HCT116 (cell line): ENCODE measurements around the gene SMIM26. TPM values are rescaled to one million over a fixed set of nuclear protein-coding genes. Genes with fewer than 3 reads are reported as not detected.

ENCODE experiments used
- ATAC-seq: fragments of 200-7000 bp; cut with Tn5 transposase; 2 replicates; pipeline ENCODE4 v1.9.1; 2020; ENCODE audit warnings: mild to moderate bottlenecking, moderate library complexity
- BruUV-seq: library from RNA; stranded (reverse); fragments of 400-500 nt; replicated peaks from 2 replicates; lab custom pipeline; 2021; lab: Mats Ljungman, UMichigan
- CTCF ChIA-PET: fragments of 300-600 bp; sonication (Branson Sonifier 250); formaldehyde crosslinking; loops from one replicate; lab custom pipeline; 2021; ENCODE audit warnings: antibody characterized with exemption; lab: Charles Lee
- POLR2A ChIA-PET: fragments of 300-600, 350-600 bp; sonication (Branson Sonifier 250); formaldehyde crosslinking; loops from one replicate; lab custom pipeline; 2021; ENCODE audit warnings: antibody characterized with exemption; lab: Charles Lee
- RAD21 ChIA-PET, 2 experiments: fragments of 300-600 bp; sonication (Branson Sonifier 250); formaldehyde crosslinking; loops; one replicate each; lab custom pipeline; 2023; ENCODE audit warnings: low total read pairs in 2 of 2; ENCODE audit not compliant: uncharacterized antibody in 2 of 2, unreplicated experiment in 2 of 2, low non-redundant PET in 1 of 2; lab: Charles Lee
- DNase-seq: peaks from one replicate; pipeline ENCODE4 v3.0.0-alpha.2; 2010; ENCODE audit warnings: low read depth, low spot score
- H2AFZ ChIP-seq: fragments of 200-600 bp; shearing (Covaris generic), sonication (generic); 2 replicates; pipeline ENCODE4 v1.6.1; 2017; ENCODE audit warnings: low read depth, mixed run types, mixed read lengths, antibody characterized with exemption, low read length; ENCODE audit not compliant: poor library complexity, severe bottlenecking
- H3K27ac ChIP-seq: 2 replicates; pipeline ENCODE4 v1.5.1; 2012; ENCODE audit warnings: low read depth, low read length
- H3K27me3 ChIP-seq: fragments of 200-600 bp; sonication (generic); 2 replicates; pipeline ENCODE4 v1.6.1; 2016; ENCODE audit warnings: mixed run types, low read length, mixed read lengths; ENCODE audit not compliant: insufficient read depth
- H3K36me3 ChIP-seq, 2 experiments: fragments of 200-500 bp in 1 of 2; fragments of 200-600 bp in 1 of 2; sonication (Bioruptor generic) in 1 of 2; sonication (generic) in 1 of 2; 2 replicates each; pipeline versions ENCODE4 v1.5.1 to v1.6.1; 2014 to 2016; ENCODE audit warnings: low read length in 2 of 2, inconsistent platforms in 1 of 2, mixed read lengths in 1 of 2, mixed run types in 1 of 2; ENCODE audit not compliant: insufficient read depth in 2 of 2, control insufficient read depth in 1 of 2
- H3K4me1 ChIP-seq, 2 experiments: fragments of 200-600 bp in 1 of 2; sonication (generic) in 1 of 2; 2 replicates each; pipeline versions ENCODE4 v1.5.1 to v1.6.1; 2012 to 2017; ENCODE audit warnings: low read length in 2 of 2, inconsistent platforms in 1 of 2, mild to moderate bottlenecking in 1 of 2, mixed read lengths in 1 of 2, mixed run types in 1 of 2, moderate library complexity in 1 of 2; ENCODE audit not compliant: insufficient read depth in 2 of 2, control insufficient read depth in 1 of 2
- H3K4me2 ChIP-seq: fragments of 200-600 bp; sonication (generic); 2 replicates; pipeline ENCODE4 v1.6.1; 2017; ENCODE audit warnings: mixed run types, low read length, mixed read lengths
- H3K4me3 ChIP-seq, 2 experiments: fragments of 200-600 bp in 1 of 2; sonication (generic) in 1 of 2; replicated peaks in 1 of 2; 2 replicates each; pipeline ENCODE4 v1.5.1; 2011 to 2016; ENCODE audit warnings: low read length in 2 of 2, control low read depth in 1 of 2, low read depth in 1 of 2, mild to moderate bottlenecking in 1 of 2, mixed read lengths in 1 of 2, mixed run types in 1 of 2
- H3K79me2 ChIP-seq: fragments of 200-600 bp; sonication (generic); 2 replicates; pipeline ENCODE4 v1.6.1; 2017; ENCODE audit warnings: mild to moderate bottlenecking, mixed run types, low read length, moderate library complexity, mixed read lengths; ENCODE audit not compliant: insufficient read depth
- H3K9ac ChIP-seq: fragments of 200-600 bp; sonication (generic); 2 replicates; pipeline ENCODE4 v1.6.1; 2016; ENCODE audit warnings: low read length, mixed read lengths
- H3K9me2 ChIP-seq: fragments of 200-600 bp; sonication (generic), shearing (Covaris generic); 2 replicates; pipeline ENCODE4 v1.6.1; 2017; ENCODE audit warnings: mixed run types, mild to moderate bottlenecking, moderate library complexity; ENCODE audit not compliant: insufficient read depth
- H3K9me3 ChIP-seq, 2 experiments: fragments of 200-500 bp in 1 of 2; fragments of 200-600 bp in 1 of 2; sonication (Bioruptor generic) in 1 of 2; sonication (generic) in 1 of 2; 2 replicates each; pipeline ENCODE4 v1.6.1; 2014 to 2017; ENCODE audit warnings: low read length in 2 of 2, mixed read lengths in 2 of 2, inconsistent platforms in 1 of 2, low read depth in 1 of 2, mild to moderate bottlenecking in 1 of 2, mixed run types in 1 of 2, moderate library complexity in 1 of 2; ENCODE audit not compliant: control insufficient read depth in 1 of 2, insufficient read depth in 1 of 2
- H4K20me1 ChIP-seq: fragments of 200-600 bp; sonication (generic), shearing (Covaris generic); 2 replicates; pipeline ENCODE4 v1.6.1; 2017; ENCODE audit warnings: mixed run types, mild to moderate bottlenecking, moderate library complexity; ENCODE audit not compliant: insufficient read depth
- EGR1 ChIP-seq: IDR thresholded peaks from 2 replicates; pipeline ENCODE4 v1.6.1; 2012; ENCODE audit warnings: low read depth
- EZH2phosphoT487 ChIP-seq: fragments of 200-600 bp; IDR thresholded peaks from 2 replicates; pipeline ENCODE4 v1.6.1; 2018; ENCODE audit warnings: antibody characterized with exemption, borderline replicate concordance
- JUND ChIP-seq: IDR thresholded peaks from 2 replicates; pipeline ENCODE4 v1.6.1; 2012
- POLR2AphosphoS5 ChIP-seq: IDR thresholded peaks from 2 replicates; pipeline ENCODE4 v1.6.1; 2011; ENCODE audit warnings: mild to moderate bottlenecking, low read depth, low read length, moderate library complexity
- SP1 ChIP-seq: IDR thresholded peaks from 2 replicates; pipeline ENCODE4 v1.6.1; 2012; ENCODE audit warnings: low read depth
- TCF7L2 ChIP-seq: IDR thresholded peaks from 2 replicates; pipeline ENCODE4 v1.7.0; 2011; ENCODE audit warnings: borderline replicate concordance, inconsistent platforms; ENCODE audit not compliant: insufficient read depth, insufficient read length; ENCODE audit errors: extremely low read depth
- ZNF274 ChIP-seq: fragments of 200-500 bp; sonication (Bioruptor generic); IDR thresholded peaks from 2 replicates; pipeline ENCODE4 v1.6.1; 2014; ENCODE audit warnings: mild to moderate bottlenecking, low read depth, low read length, inconsistent platforms
- intact Hi-C: fragments of 100-400 bp; cut with micrococcal nuclease; formaldehyde crosslinking; loops from 2 replicates; pipeline ENCODE4 v1.10.0; 2022
- total RNA-seq: library from RNA; stranded (reverse); gene quantifications from one replicate; pipeline ENCODE4 v1.2.1, GENCODE V29; 2021; ENCODE audit not compliant: unreplicated experiment
- TF ChIP-seq, protein P1 (sequence below): IDR thresholded peaks from 2 replicates; pipeline ENCODE4 v1.6.1; 2012
- TF ChIP-seq, protein P2 (sequence below), 3 experiments: fragments of 200-600 bp in 1 of 3; sonication (generic) in 1 of 3; IDR thresholded peaks in 2 of 3; conservative IDR thresholded peaks in 1 of 3; 2 replicates each; pipeline ENCODE4 v1.5.1; 2012 to 2017; ENCODE audit warnings: low read depth in 2 of 3, low read length in 2 of 3, antibody characterized with exemption in 1 of 3, borderline replicate concordance in 1 of 3, control low read depth in 1 of 3, mild to moderate bottlenecking in 1 of 3, mixed read lengths in 1 of 3, mixed run types in 1 of 3, moderate library complexity in 1 of 3; ENCODE audit not compliant: insufficient read depth in 1 of 3

SMIM26 gene
- total RNA-seq, 1 experiment from 2014 or later: 80.1 TPM

GRCh38 chr20:18537651-18538050 lies 29.6 kb upstream of the SMIM26 start:
- Histone ChIP-seq H3K4me3 (no peak overlapping the region), H3K9me3 (no peaks in the 10 kb centered on the region), H3K27me3 (no peaks in the 10 kb centered on the region), H3K9ac (no peak overlapping the region), H2AFZ (no peak overlapping the region), H3K79me2 (no peaks in the 10 kb centered on the region), H3K4me2 (no peak overlapping the region), H3K27ac (no peak overlapping the region), H4K20me1 (no peaks in the 10 kb centered on the region), H3K9me2 (no peaks in the 10 kb centered on the region), H3K4me1 (no peaks in the 10 kb centered on the region), H3K36me3 (peaks cover 23 to 44% of the 10 kb centered on the region in 2 experiments)
- ATAC-seq (no peak), DNase-seq (no peak)
- POLR2A ChIA-PET: no interaction called here
- TF ChIP-seq EGR1: no peak
- intact Hi-C loops: no loop called here
- no TSS peak for BruUV-seq
- CTCF ChIA-PET: no interaction called here
- RAD21 ChIA-PET: no interaction called here

GRCh38 chr20:18541741-18542140 lies 25.5 kb upstream of the SMIM26 start:
- ATAC-seq (no peak), DNase-seq (no peak)
- H3K36me3 ChIP-seq: peaks cover 14 to 36% of the 10 kb centered on the region in 2 experiments
- H3K9me3 ChIP-seq: no peaks in the 10 kb centered on the region
- no peaks in the 10 kb centered on the region for H3K9me2 ChIP-seq
- no TSS peak for BruUV-seq
- ChIA-PET RAD21 (no interaction called here), CTCF (no interaction called here)
- H3K4me1 ChIP-seq: peaks cover 0 to 14% of the 10 kb centered on the region in 2 experiments; a peak in 2 of 4 replicates
- no peaks in the 10 kb centered on the region for H3K79me2 ChIP-seq
- H3K4me2 ChIP-seq: no peak overlapping the region
- intact Hi-C loops: no loop called here
- TF ChIP-seq SP1 (no peak), ZNF274 (no peak), EZH2phosphoT487 (no peak), JUND (no peak), TCF7L2 (no peak), POLR2AphosphoS5 (no peak)
- TF ChIP-seq, protein P1, sequence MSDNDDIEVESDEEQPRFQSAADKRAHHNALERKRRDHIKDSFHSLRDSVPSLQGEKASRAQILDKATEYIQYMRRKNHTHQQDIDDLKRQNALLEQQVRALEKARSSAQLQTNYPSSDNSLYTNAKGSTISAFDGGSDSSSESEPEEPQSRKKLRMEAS: no peak
- TF ChIP-seq, protein P2, sequence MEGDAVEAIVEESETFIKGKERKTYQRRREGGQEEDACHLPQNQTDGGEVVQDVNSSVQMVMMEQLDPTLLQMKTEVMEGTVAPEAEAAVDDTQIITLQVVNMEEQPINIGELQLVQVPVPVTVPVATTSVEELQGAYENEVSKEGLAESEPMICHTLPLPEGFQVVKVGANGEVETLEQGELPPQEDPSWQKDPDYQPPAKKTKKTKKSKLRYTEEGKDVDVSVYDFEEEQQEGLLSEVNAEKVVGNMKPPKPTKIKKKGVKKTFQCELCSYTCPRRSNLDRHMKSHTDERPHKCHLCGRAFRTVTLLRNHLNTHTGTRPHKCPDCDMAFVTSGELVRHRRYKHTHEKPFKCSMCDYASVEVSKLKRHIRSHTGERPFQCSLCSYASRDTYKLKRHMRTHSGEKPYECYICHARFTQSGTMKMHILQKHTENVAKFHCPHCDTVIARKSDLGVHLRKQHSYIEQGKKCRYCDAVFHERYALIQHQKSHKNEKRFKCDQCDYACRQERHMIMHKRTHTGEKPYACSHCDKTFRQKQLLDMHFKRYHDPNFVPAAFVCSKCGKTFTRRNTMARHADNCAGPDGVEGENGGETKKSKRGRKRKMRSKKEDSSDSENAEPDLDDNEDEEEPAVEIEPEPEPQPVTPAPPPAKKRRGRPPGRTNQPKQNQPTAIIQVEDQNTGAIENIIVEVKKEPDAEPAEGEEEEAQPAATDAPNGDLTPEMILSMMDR (IDR thresholded peaks at IDR 0.05 in 2 of 3, conservative IDR thresholded peaks at IDR 0.05 in 1 of 3; ENCODE audit: borderline replicate concordance in 1 of 3, insufficient read depth in 1 of 3, low read depth in 2 of 3, low read length in 2 of 3): no peak
- TF ChIP-seq, all 23 proteins: peak for 0
- no peaks in the 10 kb centered on the region for H3K27me3 ChIP-seq
- no peak overlapping the region for H3K9ac ChIP-seq
- no peak overlapping the region for H3K27ac ChIP-seq
- no peaks in the 10 kb centered on the region for H4K20me1 ChIP-seq
- H2AFZ ChIP-seq: no peak overlapping the region
- POLR2A ChIA-PET: no interaction called here
- H3K4me3 ChIP-seq: no peak overlapping the region
